HG02840 (cell line): Measurements from ENCODE around the gene NSL1.
"Not testable (repeated sequence)": the region's sequence is repeated elsewhere in the genome, so short reads cannot be mapped to it uniquely, and the experiment has no call there.

Source experiments
- ATAC-seq: cut with Tn5 transposase; IDR thresholded peaks from one replicate; pipeline ENCODE4 v1.9.1; 2021; ENCODE audit warnings: mild to moderate bottlenecking, moderate library complexity, moderate number of reproducible peaks; ENCODE audit not compliant: unreplicated experiment, low FRiP score

Gene NSL1

DNA sequence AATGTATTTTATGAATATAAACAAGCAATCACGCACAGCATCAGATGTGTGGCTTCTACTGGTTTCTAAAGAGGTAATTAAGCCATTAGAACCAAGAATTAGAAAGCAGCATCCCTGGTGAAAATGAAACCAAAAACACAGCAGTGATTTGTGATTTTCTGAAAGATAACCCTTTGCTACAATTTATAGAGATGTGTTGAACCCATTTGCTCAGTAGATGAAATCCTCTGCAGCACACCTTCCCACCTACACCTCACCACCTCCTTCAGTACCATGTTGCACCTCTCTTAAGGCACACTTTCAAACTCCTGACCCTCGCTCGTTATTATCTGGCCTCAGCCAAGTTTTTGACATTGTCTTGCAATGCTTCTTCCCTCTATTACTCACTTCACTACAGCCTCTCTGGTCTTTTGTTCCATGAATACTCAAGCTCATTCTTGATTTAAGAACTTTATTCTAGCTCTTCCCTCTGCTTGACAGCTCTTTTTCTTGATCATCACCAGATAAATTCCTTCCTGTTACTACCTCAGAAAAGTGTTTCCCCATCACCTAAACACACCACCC is 38.6 kb downstream of the NSL1 start:
- ATAC-seq = no peak

DNA sequence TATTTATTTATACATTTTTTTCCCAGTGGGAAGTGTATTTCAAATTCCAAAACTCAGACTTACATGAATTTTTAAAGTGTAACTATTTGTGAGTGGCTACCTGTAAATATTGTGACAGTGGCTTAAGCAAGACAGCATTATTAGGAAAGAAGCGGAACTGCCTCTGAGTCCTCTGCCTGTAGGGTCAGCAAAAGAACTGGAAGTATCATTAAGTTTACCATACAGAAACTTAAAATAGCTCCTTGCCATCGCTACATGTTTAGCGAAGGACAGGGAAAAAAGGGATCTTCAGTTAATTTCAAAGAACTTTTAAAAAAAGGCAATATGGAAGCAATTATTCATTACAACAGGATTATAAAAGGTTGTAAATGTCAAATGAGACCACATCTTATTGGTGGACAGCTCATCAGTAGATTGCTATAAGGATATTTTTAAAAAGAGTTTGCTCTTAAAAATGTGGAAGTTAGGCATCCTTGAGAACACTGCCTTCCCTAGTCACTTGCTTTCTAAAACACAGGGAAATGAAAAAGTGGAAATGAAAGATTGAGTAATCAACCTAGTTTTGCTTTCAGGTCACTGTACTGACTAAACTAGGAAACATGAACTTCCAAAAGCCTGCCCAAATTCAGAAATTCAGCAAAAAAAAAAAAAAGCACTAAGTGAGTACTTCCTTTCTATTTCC is 39.2 kb downstream of the NSL1 start:
- no peak for ATAC-seq

DNA sequence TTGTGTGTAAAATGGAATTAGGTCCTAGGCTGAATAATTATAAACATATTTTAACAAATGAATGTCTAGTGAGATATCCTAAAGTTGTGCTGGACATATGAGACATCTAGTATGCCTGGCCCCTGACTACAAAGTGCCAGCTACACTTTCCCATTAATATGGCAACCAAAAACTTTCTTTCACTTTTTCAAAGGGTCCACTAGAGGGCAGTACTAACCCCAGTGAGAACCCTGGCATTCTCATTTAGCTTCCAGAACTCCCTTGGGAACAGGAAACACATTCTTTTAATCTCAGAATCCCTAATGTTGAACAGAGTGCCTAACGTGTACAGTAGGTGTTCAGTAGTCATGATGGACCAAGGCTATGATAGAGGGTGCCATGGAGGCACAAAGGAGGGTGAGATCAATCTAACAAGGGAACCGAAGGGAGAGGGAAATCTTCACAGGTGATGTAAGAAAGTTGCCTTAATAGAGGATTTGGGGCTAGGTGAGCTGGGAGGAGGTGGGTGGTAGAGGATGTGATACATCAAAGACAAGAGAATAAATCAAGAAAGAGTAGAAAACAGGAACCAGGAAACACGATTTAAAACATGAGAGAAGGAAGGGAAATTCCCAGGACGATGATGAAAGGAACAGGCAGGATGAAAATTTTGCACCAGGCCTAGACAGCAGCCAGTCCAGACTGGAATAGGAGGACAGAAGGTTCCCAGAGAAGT is 41.6 kb downstream of the NSL1 start:
- ATAC-seq = no peak

DNA sequence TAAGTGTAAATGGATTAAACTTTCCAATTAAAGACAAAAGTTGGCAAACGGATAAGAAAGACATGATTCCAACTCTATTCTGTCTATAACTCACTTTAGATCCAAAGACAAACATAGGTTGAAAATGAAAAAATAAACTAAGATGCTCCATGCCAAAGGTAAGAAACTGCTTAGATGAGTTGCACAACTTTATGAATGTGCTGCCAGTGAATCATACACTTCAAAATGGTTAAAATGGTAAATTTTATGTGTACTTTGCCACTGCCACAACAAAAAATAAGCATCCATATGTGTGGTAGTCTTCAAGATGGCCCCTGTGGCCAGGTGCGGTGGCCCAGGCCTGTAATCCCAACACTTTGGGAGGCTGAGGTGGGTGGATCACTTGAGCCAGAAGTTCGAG is 45.0 kb downstream of the NSL1 start:
- ATAC-seq = no peak

DNA sequence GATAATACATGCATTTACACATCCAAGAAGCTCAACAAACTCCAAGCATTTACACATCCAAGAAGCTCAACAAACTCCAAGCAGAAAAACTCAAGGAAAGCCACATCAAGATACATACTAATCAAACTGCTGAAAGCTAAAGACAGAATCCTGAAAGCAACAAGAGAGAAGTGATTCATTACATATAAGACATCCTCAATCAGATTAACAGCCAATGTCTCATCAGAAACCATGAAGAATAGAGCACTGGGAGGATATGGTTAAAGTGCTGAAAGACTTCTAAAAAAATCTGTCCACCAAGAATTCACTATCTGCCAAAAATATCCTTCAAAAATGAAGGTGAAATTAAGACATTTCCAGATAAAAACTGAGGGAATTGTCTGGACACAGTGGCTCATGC is 46.3 kb downstream of the NSL1 start:
- no peak for ATAC-seq

DNA sequence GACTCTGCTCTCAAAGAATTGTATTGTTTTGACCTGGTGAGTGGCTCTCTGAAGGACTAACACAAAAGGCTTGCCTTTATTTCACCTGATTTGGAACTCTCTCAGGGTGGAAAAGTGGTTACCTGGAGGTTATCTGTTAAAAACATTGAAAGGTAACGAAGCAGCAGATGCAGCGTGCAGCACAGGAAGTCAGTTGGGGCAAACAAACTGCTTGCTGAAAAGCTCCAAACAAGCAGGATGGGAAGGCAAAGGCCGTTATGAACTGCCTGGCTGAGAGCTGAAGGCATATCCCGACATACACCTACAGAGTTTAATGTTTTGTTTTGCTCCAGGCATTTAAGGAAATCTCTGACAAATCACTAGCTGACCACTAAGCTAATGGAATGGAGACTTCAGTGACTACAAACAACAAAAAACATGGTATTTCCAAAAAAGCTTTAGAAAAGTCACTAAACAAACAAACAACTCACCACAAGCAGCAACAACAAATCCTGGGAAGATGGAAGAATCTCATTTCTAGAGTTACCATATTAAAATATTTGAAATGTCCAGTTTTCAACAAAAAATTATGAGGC is 47.6 kb downstream of the NSL1 start:
- ATAC-seq = no peak

DNA sequence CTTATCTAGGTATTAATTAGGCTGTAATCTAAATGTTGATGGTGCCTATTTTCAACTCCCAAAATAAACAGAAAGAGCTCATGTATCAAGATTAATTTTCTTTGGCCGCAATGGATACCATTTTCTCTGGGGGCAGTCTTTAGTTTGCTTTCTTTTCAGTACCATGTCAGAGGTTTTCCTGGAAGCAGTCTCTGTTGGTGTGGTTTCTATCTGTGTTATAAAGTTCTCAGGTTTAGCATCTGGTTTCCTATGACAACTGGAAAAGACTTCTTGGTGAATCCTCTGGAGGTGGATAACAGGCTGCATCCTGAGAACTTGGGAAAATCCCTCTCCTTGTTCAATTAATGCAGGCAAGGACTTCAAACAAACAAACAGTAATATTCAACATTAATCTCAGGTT is 53.2 kb downstream of the NSL1 start:
- no peak for ATAC-seq

DNA sequence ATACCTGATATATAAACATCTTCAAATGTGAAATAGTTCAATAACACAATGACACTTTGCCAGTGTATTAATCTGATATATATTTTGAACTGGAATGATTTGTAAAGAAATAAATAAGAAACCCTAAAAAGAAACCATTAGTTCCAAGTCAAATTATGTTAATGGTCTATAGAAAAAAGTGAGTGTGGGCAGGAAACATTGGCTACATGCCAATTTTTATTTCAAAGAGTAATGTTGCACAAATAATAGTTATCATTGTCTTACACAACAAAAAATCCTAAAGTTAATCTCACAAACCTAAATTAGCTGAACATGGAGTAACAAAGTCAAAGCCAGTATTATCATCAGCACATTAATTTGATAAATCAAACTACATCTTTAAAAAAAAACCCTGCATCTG is 54.0 kb downstream of the NSL1 start:
- no peak for ATAC-seq

DNA sequence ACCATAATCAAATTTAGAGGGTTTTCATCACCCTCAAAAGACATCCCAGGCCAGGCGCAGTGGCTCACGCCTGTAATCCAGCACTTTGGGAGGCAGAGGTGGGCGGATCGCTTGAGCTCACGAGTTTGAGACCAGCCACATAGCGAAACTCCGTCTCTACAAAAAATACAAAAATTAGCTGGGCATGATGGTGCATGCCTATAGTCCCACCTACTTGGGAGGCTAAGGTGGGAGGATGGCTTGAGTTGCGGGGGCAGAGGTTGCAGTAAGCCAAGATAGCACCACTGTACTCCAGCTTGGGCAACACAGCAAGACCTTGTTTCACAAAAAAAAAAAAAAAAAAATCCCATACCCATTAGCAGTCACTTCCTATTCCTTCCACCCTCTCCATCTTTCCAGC is 58.5 kb downstream of the NSL1 start:
- ATAC-seq = no peak

DNA sequence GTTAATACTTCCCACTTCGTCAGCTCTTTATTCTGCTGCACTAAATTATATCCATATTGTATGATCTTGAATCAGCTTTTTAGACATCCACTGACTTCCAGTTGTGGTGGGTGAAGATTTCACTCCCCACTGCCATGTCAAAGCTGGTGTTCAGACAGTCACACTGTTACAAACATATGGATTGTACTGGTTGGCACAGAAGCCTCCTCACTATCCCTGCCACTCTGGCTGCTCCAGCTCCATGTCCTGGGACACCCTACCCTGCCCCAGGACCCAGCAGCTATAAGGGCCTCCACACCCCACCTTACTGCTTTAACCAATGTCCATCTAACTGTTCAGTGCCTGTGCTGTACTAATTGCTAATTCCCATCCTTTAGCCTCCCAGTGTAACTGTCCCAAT is 59.9 kb downstream of the NSL1 start:
- no peak for ATAC-seq

DNA sequence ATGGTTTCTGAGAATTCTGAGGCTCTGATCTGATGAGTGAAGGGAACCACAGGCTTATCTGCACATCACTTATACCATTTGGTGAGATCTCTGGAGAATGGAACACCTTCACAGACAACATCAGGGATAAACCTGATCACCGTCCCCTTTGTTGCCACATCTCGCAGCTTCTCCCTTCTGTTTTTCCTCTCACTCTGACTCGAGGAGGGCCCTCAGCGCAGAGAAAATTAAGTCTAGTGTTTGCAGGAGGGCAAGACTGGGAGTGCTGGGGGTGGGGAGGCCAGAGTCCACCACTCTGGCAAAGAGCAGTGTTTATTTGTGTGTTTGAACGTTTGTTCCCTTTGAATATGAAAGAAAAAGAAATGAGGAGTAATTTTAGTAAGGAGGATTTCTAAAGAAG is 63.0 kb downstream of the NSL1 start:
- ATAC-seq = no peak

DNA sequence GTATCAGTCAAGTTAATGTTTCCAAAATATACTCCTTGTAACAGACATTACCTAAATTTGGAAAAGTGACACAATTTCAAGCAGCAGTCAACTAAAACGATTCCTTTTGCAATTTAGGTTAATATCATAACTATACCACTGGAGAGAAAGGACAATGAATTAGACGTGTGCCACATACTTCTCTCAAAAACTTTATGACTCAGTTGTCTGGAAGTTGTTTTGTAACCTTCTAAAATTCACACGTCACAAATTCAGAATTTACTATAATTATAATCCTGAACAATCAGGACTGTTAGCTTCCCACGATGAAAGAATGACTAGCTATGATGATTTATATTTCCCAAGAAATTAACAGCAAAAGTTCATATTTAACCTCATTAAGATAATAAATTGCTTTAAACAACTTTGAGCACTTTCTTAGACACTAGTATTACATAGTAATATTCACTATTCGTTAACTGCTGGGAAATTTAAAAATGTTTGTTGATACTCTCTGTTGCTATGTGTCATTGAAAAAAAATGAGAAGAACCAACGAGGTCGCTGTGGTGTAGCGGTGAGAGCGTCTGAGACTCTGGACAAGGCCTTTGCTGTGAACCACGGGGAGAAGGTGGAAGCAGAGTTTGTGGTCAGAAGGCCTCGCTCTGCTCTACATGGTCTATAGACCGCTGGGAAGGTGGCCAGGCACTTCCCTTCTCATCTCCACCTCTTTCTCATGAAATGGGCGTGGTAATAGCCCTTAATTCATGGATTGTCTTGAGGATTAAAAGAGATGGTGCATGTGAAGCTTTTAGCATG is 64.0 kb downstream of the NSL1 start:
- ATAC-seq = no peak

DNA sequence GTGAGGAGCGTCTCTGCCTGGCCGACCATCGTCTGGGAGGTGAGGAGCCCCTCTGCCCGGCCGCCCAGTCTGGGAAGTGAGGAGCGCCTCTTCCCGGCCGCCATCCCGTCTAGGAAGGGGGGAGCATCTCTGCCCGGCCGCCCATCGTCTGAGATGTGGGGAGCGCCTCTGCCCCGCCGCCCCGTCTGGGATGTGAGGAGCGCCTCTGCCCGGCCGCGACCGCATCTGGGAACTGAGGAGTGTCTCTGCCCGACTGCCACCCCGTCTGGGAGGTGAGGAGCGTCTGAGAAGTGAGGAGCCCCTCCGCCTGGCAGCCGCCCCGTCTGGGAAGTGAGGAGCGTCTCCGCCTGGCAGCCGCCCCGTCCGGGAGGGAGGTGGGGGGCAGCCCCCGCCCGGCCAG is 66.9 kb downstream of the NSL1 start:
- ATAC-seq = not testable (repeated sequence)

DNA sequence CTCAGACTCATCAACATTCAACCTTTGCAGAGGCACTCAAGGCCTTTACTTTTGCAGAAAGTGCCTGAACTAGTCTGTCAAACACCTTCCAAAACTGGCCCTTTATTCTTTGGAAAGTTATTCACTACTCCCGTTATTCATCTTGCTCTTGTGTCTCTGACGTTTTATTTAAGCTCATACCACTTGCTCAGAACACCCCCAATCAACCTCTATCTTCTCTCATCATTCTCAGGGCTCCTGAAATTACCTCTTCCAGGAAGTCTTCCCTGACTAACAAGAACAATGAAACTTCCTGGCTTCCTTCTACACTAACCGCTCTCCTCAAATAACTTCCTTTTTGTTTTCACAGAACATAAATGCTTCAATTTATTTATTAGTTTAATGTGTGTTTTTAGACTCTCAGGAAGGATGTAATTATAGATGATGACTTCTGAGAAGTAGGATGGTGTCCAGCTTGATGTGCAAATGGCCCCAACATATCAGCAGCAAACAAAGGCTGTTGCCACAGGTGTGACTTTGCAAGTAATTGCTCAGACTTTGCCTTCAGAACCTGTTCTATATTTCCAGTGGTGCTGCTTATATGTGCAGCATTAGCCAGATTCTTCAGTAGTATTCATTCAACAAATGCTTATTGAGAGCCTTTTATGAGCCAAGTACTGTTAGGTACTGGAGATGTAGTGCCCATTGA is 69.2 kb downstream of the NSL1 start:
- ATAC-seq = no peak

DNA sequence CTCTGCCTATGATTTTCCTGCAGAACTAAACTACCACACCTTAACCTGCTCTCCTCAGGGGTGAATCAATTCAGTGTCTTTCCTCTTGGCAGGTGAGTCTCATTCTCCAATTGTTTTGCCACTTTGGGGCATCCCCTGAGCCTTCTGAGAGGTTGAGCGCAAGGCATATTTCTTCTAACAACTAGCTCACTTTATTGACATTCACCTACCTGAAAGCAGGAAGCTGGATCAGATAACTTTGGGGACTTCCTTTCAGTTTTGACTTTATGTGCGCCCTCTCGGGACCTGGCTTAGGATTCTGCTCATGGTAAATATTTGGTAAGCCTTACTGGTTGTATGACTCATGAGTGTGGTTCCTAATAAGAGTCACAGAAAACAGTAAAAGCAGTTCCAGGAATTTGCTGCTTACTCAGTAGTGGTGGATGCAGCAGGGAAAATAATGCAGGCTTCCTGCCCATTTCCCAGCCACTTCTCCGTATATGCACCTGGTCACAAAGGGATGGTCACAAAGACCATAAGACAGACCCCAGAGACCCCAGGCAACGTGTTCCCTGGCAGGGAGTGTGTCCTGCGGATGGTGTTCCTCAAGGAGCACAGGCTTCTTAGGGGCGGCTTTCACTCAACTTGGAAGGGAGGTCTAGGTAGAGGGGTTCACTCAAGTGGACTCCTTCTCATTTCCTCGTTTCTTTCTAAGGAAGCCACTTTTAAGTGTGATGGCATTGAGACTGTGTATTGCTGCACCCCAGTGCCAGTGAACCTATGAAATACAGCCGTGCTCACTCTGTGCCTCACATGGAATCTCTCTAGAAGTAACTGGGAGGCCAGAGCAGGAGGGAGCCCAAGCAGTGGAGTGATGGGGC is 70.0 kb downstream of the NSL1 start:
- no peak for ATAC-seq

DNA sequence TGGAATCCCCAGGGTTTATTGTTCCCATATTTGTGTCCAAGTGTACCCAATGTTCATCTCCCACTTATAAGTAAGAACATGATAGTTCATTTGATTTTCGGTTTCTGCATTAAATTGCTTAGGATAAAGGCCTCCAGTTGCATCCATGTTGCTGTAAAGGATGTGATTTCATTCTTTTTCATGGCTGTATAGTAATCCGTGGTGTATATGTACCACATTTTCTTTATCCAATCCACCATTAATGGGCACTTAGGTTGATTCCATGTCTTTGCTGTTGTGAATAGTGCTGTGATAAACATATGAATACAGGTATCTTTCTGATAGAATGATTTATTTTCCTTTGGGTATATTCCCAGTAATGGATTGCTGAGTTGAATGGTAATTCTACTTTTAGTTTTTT is 71.9 kb downstream of the NSL1 start:
- ATAC-seq = no peak

DNA sequence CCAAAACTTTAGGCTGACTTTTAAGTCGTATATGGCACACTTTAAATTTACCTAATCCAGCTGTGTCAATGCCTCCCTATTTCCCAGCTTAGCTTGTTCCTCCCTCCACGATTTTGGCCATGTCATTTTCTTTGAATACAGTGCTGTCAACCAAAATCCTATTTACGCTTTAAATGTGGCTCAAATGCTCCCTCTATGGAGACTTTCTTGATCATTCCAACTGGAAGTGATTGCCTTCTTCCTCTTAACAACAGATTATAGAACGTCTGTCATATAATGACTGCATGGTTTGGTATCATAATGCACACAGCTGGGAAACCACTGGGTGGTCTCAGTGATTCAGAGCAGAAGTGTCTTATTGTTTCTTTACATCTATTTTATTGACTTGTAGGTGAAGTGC is 73.1 kb downstream of the NSL1 start:
- ATAC-seq = no peak

DNA sequence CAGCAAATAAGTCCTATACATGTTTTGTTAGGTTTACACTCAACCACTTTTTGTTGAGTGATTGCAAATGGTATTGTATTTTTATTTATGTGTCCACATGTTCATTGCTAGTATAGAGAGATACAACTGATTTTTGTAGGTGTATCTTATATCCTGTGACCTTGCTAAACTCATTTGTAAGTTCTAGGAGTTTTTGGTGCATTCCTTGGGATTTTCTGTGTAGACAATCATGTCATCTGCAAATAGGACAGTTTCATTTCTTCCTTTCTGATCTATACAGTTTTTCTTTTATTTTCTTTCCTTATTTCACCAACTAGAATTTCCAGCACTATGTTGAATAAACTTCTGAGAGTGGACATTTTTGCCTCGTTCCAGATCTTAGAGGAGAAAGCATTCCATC is 75.4 kb downstream of the NSL1 start:
- ATAC-seq = no peak

DNA sequence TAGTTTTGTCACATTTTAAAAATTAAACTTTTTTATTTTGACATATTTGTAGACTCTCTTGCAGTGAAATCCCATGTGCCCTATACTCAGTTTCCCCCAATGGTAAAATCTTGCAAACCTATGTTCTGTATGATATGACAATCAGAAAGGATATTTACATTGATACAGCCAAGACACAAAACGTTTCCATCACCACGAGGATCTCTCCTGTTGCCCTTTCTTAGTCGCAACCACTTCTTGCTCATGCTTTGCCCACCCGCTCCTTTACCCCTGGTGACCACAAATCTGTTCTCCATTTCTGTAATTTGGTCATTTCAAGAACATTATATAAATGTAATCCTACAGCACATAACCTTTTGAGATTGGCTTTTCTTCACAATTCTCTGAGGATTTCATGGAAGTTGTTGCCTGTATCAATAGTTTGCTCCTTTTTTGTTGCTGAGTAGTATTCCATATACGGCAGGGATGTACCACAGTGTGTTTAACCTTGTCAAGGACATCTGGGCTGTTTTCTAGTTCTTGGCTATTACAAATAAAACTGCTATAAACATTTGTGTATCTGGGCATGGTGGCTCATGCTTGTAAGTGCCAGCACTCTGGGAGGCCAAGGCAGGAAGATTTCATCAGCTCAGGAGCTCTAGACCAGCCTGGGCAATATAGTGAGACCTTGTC is 78.0 kb downstream of the NSL1 start:
- no peak for ATAC-seq
